GM21717 (cell line): ENCODE results near the gene LIMS1.

Source experiments
- ATAC-seq: cut with Tn5 transposase; IDR thresholded peaks from one replicate; pipeline ENCODE4 v1.9.1; 2021; ENCODE audit warnings: mild to moderate bottlenecking, moderate library complexity; ENCODE audit not compliant: unreplicated experiment

Gene LIMS1

GRCh38 chr2:108613261-108614042 lies 79.2 kb downstream of the LIMS1 start:
- ATAC-seq: no peak

GRCh38 chr2:108614043-108614545 lies 79.8 kb downstream of the LIMS1 start:
- ATAC-seq: no peak

- ATAC-seq: no peak
Measured at GRCh38 chr2:108614659-108615058, 80.4 kb downstream of the LIMS1 start.

- ATAC-seq: no peak
Measured at GRCh38 chr2:108615480-108616090, 81.3 kb downstream of the LIMS1 start.

- no peak for ATAC-seq
Measured at GRCh38 chr2:108616318-108616717, 82.0 kb downstream of the LIMS1 start.

GRCh38 chr2:108616751-108617161 lies 82.5 kb downstream of the LIMS1 start:
- no peak for ATAC-seq

GRCh38 chr2:108617617-108618016 lies 83.3 kb downstream of the LIMS1 start:
- no peak for ATAC-seq

GRCh38 chr2:108619925-108620620 lies 85.8 kb downstream of the LIMS1 start:
- ATAC-seq: no peak

GRCh38 chr2:108620656-108621055 lies 86.4 kb downstream of the LIMS1 start:
- no peak for ATAC-seq

GRCh38 chr2:108621087-108621559 lies 86.9 kb downstream of the LIMS1 start:
- peak; percentile 99 for ATAC-seq

GRCh38 chr2:108621687-108622681 lies 87.7 kb downstream of the LIMS1 start:
- ATAC-seq: no peak

- ATAC-seq: no peak
Measured at GRCh38 chr2:108623616-108624015, 89.3 kb downstream of the LIMS1 start.

- no peak for ATAC-seq
Measured at GRCh38 chr2:108625186-108625827, 91.0 kb downstream of the LIMS1 start.

GRCh38 chr2:108625828-108626195 lies 91.5 kb downstream of the LIMS1 start:
- no peak for ATAC-seq

- no peak for ATAC-seq
Measured at GRCh38 chr2:108626995-108627394, 92.7 kb downstream of the LIMS1 start.

- no peak for ATAC-seq
Measured at GRCh38 chr2:108627911-108628567, 93.8 kb downstream of the LIMS1 start.

GRCh38 chr2:108628936-108629335 lies 94.7 kb downstream of the LIMS1 start:
- ATAC-seq: no peak

GRCh38 chr2:108629417-108629816 lies 95.1 kb downstream of the LIMS1 start:
- peak; percentile 80 for ATAC-seq
